Heart left ventricle (tissue), 16 donors: Measurements from ENCODE around the gene EML6. TPM values are rescaled to one million over a fixed set of nuclear protein-coding genes. Genes with fewer than 3 reads are reported as not detected.

ENCODE experiments used
- ATAC-seq, 4 donors: fragments of 200-7000 bp; cut with Tn5 transposase; one replicate each; pipeline ENCODE4 v1.9.1; 2020 to 2022; ENCODE audit warnings: moderate library complexity in 4 of 4, mild to moderate bottlenecking in 3 of 4, moderate number of reproducible peaks in 1 of 4
- DNase-seq, 5 donors: peaks; one replicate each; pipeline ENCODE4 v3.0.0-alpha.2; 2020
- H3K27ac ChIP-seq, 12 donors: fragments of 200-600 bp; sonication (generic) in 4 of 12; one replicate each; pipeline versions ENCODE4 v1.5.0 to v1.8.0; 2016 to 2022; ENCODE audit warnings: mild to moderate bottlenecking in 2 of 12
- H3K27me3 ChIP-seq, 9 donors: fragments of 200-600 bp; sonication (generic) in 2 of 9; one replicate each; pipeline versions ENCODE4 v1.5.1 to v1.8.0; 2016 to 2022; ENCODE audit warnings: mild to moderate bottlenecking in 3 of 9
- H3K36me3 ChIP-seq, 9 donors: fragments of 200-600 bp; sonication (generic) in 2 of 9; one replicate each; pipeline versions ENCODE4 v1.5.0 to v1.8.0; 2018 to 2022; ENCODE audit warnings: mild to moderate bottlenecking in 2 of 9
- H3K4me1 ChIP-seq, 12 donors: fragments of 200-600 bp; sonication (generic) in 4 of 12; one replicate each; pipeline versions ENCODE4 v1.5.0 to v1.8.0; 2016 to 2022; ENCODE audit warnings: mild to moderate bottlenecking in 3 of 12
- H3K4me3 ChIP-seq, 12 donors: fragments of 200-600 bp; sonication (generic) in 4 of 12; one replicate each; pipeline versions ENCODE4 v1.5.0 to v1.8.0; 2017 to 2022; ENCODE audit warnings: mild to moderate bottlenecking in 9 of 12, moderate library complexity in 4 of 12
- H3K9me3 ChIP-seq, 12 donors: fragments of 200-600 bp; sonication (generic) in 4 of 12; one replicate each; pipeline versions ENCODE4 v1.5.0 to v1.8.0; 2016 to 2022; ENCODE audit warnings: mild to moderate bottlenecking in 1 of 12
- CTCF ChIP-seq, 12 donors: fragments of 200-600 bp; sonication (generic) in 4 of 12; IDR thresholded peaks; one replicate each; pipeline versions ENCODE4 v1.5.0 to v1.8.0; 2018 to 2022; ENCODE audit warnings: antibody characterized with exemption in 12 of 12, mild to moderate bottlenecking in 5 of 12
- POLR2A ChIP-seq, 2 donors: fragments of 450-650 bp; IDR thresholded peaks; one replicate each; pipeline ENCODE4 v1.6.1; 2017; ENCODE audit warnings: antibody characterized with exemption in 2 of 2, mild to moderate bottlenecking in 2 of 2, moderate library complexity in 2 of 2
- WGBS, 4 donors: extraction: QIAGEN DNeasy Blood & Tissue Kit in 2 of 4; methylation state at CpG; one replicate each; pipeline versions ENCODE4 v1.1.5 to v1.1.7; 2013 to 2018; 5-methylcytosine and 5-hydroxymethylcytosine counted together
- intact Hi-C, 10 donors: fragments of 100-400 bp; cut with DNase I; formaldehyde crosslinking; loops; one replicate each; pipeline versions ENCODE4 v1.11.1 to v1.14.2; 2022
- polyA plus RNA-seq, 2 donors: library from polyadenylated mRNA; stranded (reverse); fragments of 200-250 nt; gene quantifications; one replicate each; pipeline ENCODE4 v1.2.3, GENCODE V29; 2013
- total RNA-seq, 9 donors: library from RNA; depleted of rRNA in 2 of 9; stranded (reverse); fragments of >200 nt in 2 of 9; fragmentation: NEBNext Ultra II Directional in 3 of 9; extraction: Animal tissue kit (Norgen Biotek cat#: 25700) in 3 of 9; gene quantifications; one replicate each; pipeline versions ENCODE4 v1.1.0 to v1.2.4, GENCODE V29; 2016 to 2023
- donor health status: ischemic (EF 13 %, LVEDD 7.1; RV severe dilation, severe dysfunction).
- donor health status: healthy with polysubstance abuse.
- donor health status: DM: no; HTN: yes; CAD: no.
- donor health status: DM: no; HTN: no; CAD: no.
- donor health status: ischemic (EF 25% LVEDD 6.9; RV normal size, moderate dysfunction).
- donor health status: ischemic (EF 25% LVEDD 5.7; RV mildly dilated, moderate dysfunction).
- donor health status: healthy.
- donor health status: DM: yes; HTN: yes; CAD: no.
- donor health status: ischemic (EF 35%, LVEDD 5.7; RV mildly dilated, moderate dysfunction).
- donor health status: nonischemic (EF 11% LVEDD 7.7; RV severe dilation, severe dysfunction).
- donor health status: DM: yes; HTN: yes; CAD: no.
- donor health status: PGD.
- donor health status: ischemic (EF 29% LVEDD 5.4; RV normal size, mild dysfunction).
- donor health status: nonischemic (EF 23%, LVEDD 6.1; RV moderate dilation, normal function).

EML6 gene
- total and polyA plus RNA-seq, 11 donors: 0.08 to 1.2 (median 0.58) TPM

DNA sequence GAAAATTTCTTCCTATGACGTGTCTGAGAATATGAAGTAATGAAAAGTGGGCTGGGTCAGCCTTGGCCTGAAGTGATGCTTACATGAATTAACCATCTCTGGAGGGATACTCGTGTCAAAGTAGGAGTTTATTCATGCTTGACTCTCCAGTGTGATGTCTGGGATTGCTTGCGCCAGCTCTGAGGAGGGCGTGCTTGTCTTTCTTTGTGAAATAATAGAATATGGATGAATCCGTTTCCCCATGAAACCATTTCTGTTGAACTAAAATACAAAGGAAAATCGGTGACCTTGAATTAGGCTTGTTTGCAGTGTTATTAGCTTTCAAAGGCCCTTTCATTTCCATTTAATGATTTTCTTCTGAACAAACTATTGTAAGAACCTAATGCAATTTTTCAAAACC is 77.9 kb downstream of the EML6 start:
- TF ChIP-seq POLR2A (IDR thresholded peaks at IDR 0.05): no peak
- TF ChIP-seq CTCF (IDR thresholded peaks at IDR 0.05): no peak
- 83 to 90% (median 85%) methylated on average over 6 of the region's 6 CpGs for WGBS, 4 donors

GRCh38 chr2:54803783-54804751 is 80.6 kb downstream of the EML6 start:
- no peak for ATAC-seq
- no peaks in the 10 kb centered on the region for H3K4me1 ChIP-seq
- 68 to 77% (median 76%) methylated on average over 3 of the region's 3 CpGs for WGBS, 4 donors
- H3K4me3 ChIP-seq: no peak overlapping the region
- TF ChIP-seq POLR2A (IDR thresholded peaks at IDR 0.05): no peak
- no peak for TF ChIP-seq CTCF (IDR thresholded peaks at IDR 0.05)
- no peaks in the 10 kb centered on the region for H3K27me3 ChIP-seq
- H3K27ac ChIP-seq: no peak overlapping the region
- no peaks in the 10 kb centered on the region for H3K36me3 ChIP-seq
- no peak for DNase-seq
- H3K9me3 ChIP-seq: peaks cover 0 to 13% (median 0%) of the 10 kb centered on the region in 12 donors
- intact Hi-C loops: no loop called here

More for the DNA sequence above, 77.9 kb downstream of the EML6 start:
- no peaks in the 10 kb centered on the region for H3K36me3 ChIP-seq
- H3K4me1 ChIP-seq: no peaks in the 10 kb centered on the region
- H3K27me3 ChIP-seq: no peaks in the 10 kb centered on the region
- H3K9me3 ChIP-seq: peaks cover 0 to 13% (median 0%) of the 10 kb centered on the region in 12 donors
- no peak for ATAC-seq
- intact Hi-C loops: no loop called here
- no peak overlapping the region for H3K27ac ChIP-seq
- no peak overlapping the region for H3K4me3 ChIP-seq
- no peak for DNase-seq

GRCh38 chr2:54805255-54805654 is 81.8 kb downstream of the EML6 start:
- peaks cover 0 to 13% (median 0%) of the 10 kb centered on the region in 12 donors for H3K9me3 ChIP-seq
- H3K4me1 ChIP-seq: no peaks in the 10 kb centered on the region
- H3K27ac ChIP-seq: no peak overlapping the region
- 96 to 100% (median 97%) methylated on average over 1 of the region's 1 CpG for WGBS, 4 donors
- intact Hi-C loops: no loop called here
- ATAC-seq (no peak), DNase-seq (no peak)
- H3K4me3 ChIP-seq: no peak overlapping the region
- no peak for TF ChIP-seq CTCF (IDR thresholded peaks at IDR 0.05)
- no peak for TF ChIP-seq POLR2A (IDR thresholded peaks at IDR 0.05)
- no peaks in the 10 kb centered on the region for H3K27me3 ChIP-seq
- H3K36me3 ChIP-seq: no peaks in the 10 kb centered on the region

DNA sequence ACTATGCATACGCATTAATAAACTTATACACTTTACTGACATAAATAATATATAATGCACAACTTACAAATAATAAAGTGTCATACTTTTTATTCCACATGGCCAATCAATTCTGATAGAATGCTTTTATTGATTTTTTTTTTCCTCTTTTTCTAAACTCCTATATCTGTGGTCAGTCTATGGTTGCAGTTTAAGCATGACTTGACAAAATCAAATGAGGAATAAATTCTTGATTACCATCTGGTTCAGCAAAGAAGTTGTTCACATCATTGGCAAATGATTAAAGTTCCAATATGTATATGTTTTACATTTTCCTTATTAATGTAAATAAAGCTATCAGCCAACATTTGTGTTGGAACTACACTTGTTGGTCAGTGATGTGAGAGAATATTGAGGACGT is 83.5 kb downstream of the EML6 start:
- WGBS, 4 donors: 88 to 94% (median 90%) methylated on average over 2 of the region's 2 CpGs
- intact Hi-C loops: no loop called here
- DNase-seq (no peak), ATAC-seq (no peak)
- Histone ChIP-seq H3K36me3 (no peaks in the 10 kb centered on the region), H3K4me1 (no peaks in the 10 kb centered on the region), H3K27me3 (no peaks in the 10 kb centered on the region), H3K27ac (no peak overlapping the region), H3K4me3 (no peak overlapping the region), H3K9me3 (peaks cover 0 to 13% (median 0%) of the 10 kb centered on the region in 12 donors)
- TF ChIP-seq CTCF (IDR thresholded peaks at IDR 0.05): no peak
- no peak for TF ChIP-seq POLR2A (IDR thresholded peaks at IDR 0.05)
